GM19240 (cell line): ENCODE data around the gene PADI4.
"Not testable (repeated sequence)": the region's sequence is repeated elsewhere in the genome, so short reads cannot be mapped to it uniquely, and the experiment has no call there.

ENCODE experiments used
- DNase-seq: peaks from one replicate; pipeline ENCODE4 v3.0.0; 2011; ENCODE audit warnings: low spot score; ENCODE audit not compliant: insufficient read length

The PADI4 gene

GRCh38 chr1:17377325-17377953 lies 69.4 kb downstream of the PADI4 start:
- no peak for DNase-seq

- no peak for DNase-seq
Observed at GRCh38 chr1:17381161-17381560, 73.2 kb downstream of the PADI4 start.

GRCh38 chr1:17392199-17392740 lies 84.3 kb downstream of the PADI4 start:
- no peak for DNase-seq

GRCh38 chr1:17393230-17393629 lies 85.2 kb downstream of the PADI4 start:
- DNase-seq: no peak

GRCh38 chr1:17397910-17398695 lies 90.1 kb downstream of the PADI4 start:
- DNase-seq: no peak

GRCh38 chr1:17400725-17401341 lies 92.8 kb downstream of the PADI4 start:
- no peak for DNase-seq

- DNase-seq: no peak
Observed at GRCh38 chr1:17401841-17402240, 93.8 kb downstream of the PADI4 start.

GRCh38 chr1:17403081-17403480 lies 95.1 kb downstream of the PADI4 start:
- DNase-seq: no peak

GRCh38 chr1:17404034-17404684 lies 96.2 kb downstream of the PADI4 start:
- no peak for DNase-seq

- DNase-seq: no peak
Observed at GRCh38 chr1:17404820-17405219, 96.8 kb downstream of the PADI4 start.

GRCh38 chr1:17405898-17406759 lies 98.1 kb downstream of the PADI4 start:
- peak; percentile 62 for DNase-seq

GRCh38 chr1:17406760-17407475 lies 98.9 kb downstream of the PADI4 start:
- DNase-seq: not testable (repeated sequence)

GRCh38 chr1:17407786-17408514 lies 100.0 kb downstream of the PADI4 start:
- DNase-seq: not testable (repeated sequence)

GRCh38 chr1:17409391-17409811 lies 101.4 kb downstream of the PADI4 start:
- DNase-seq: no peak

GRCh38 chr1:17412093-17412870 lies 104.3 kb downstream of the PADI4 start:
- no peak for DNase-seq
